Endodermal cell (in vitro differentiated cells): ENCODE measurements around the gene AKT3. TPM values are rescaled to one million over a fixed set of nuclear protein-coding genes. Genes with fewer than 3 reads are reported as not detected.

Source experiments
- DNase-seq: peaks from one replicate; pipeline ENCODE4 v3.0.0-alpha.2; 2017
- H3K27ac ChIP-seq: 2 replicates; pipeline ENCODE4 v1.5.1; 2013; ENCODE audit warnings: mild to moderate bottlenecking, low read depth, low read length, moderate library complexity
- H3K27me3 ChIP-seq: 2 replicates; pipeline ENCODE4 v1.6.1; 2013; ENCODE audit warnings: mild to moderate bottlenecking, low read length, moderate library complexity; ENCODE audit not compliant: insufficient read depth, control insufficient read depth, poor library complexity, severe bottlenecking
- H3K36me3 ChIP-seq: 2 replicates; pipeline ENCODE4 v1.7.0; 2013; ENCODE audit warnings: mild to moderate bottlenecking, low read length, moderate library complexity; ENCODE audit not compliant: control insufficient read depth, insufficient read depth
- H3K4me1 ChIP-seq: one replicate; pipeline ENCODE4 v1.7.0; 2013; ENCODE audit warnings: low read length; ENCODE audit not compliant: control insufficient read depth, insufficient read depth
- H3K4me3 ChIP-seq: 2 replicates; pipeline ENCODE4 v1.5.1; 2013; ENCODE audit warnings: mild to moderate bottlenecking, low read length, moderate library complexity
- H3K9ac ChIP-seq: 2 replicates; pipeline ENCODE4 v1.6.1; 2013; ENCODE audit warnings: mild to moderate bottlenecking, low read length, moderate library complexity; ENCODE audit not compliant: poor library complexity, severe bottlenecking; ENCODE audit errors: extremely low read depth
- H3K9me3 ChIP-seq: 2 replicates; pipeline ENCODE4 v1.6.1; 2013; ENCODE audit warnings: mild to moderate bottlenecking, low read length, moderate library complexity; ENCODE audit not compliant: control insufficient read depth
- H3K27ac Mint-ChIP-seq: 2 replicates; pipeline ENCODE4 v1.8.0; 2020; ENCODE audit warnings: mixed read lengths
- H3K27me3 Mint-ChIP-seq: 2 replicates; pipeline ENCODE4 v1.8.0; 2021; ENCODE audit warnings: mild to moderate bottlenecking, mixed read lengths; ENCODE audit not compliant: insufficient read depth
- H3K36me3 Mint-ChIP-seq: 2 replicates; pipeline ENCODE4 v1.8.0; 2020; ENCODE audit warnings: low read depth, mixed read lengths
- H3K4me1 Mint-ChIP-seq: 2 replicates; pipeline ENCODE4 v1.8.0; 2020; ENCODE audit warnings: mixed read lengths
- H3K4me3 Mint-ChIP-seq: 2 replicates; pipeline ENCODE4 v1.8.0; 2020; ENCODE audit warnings: mild to moderate bottlenecking, moderate library complexity, mixed read lengths
- H3K9me3 Mint-ChIP-seq: 2 replicates; pipeline ENCODE4 v1.8.0; 2020; ENCODE audit warnings: mild to moderate bottlenecking, mixed read lengths
- WGBS, 2 experiments: methylation state at CpG; one replicate each; pipeline versions ENCODE4 v1.1.5 to v1.1.7; 2013; ENCODE audit warnings: missing lambda C conversion rate in 2 of 2, mixed read lengths in 1 of 2; ENCODE audit not compliant: insufficient coverage in 1 of 2, insufficient read length in 1 of 2; 5-methylcytosine and 5-hydroxymethylcytosine counted together
- total RNA-seq, 2 donors: library from RNA; stranded (reverse); fragmentation: NEBNext Ultra II Directional in 1 of 2; extraction: Animal tissue kit (Norgen Biotek cat#: 25700) in 1 of 2; gene quantifications; 2 replicates in 1 of 2; 3 replicates in 1 of 2; pipeline ENCODE4 v1.2.1, GENCODE V29; 2021
- TF ChIP-seq, protein P1 (sequence below): fragments of 200-600 bp; sonication (generic); conservative IDR thresholded peaks from 2 replicates; pipeline ENCODE4 v1.5.0; 2021; ENCODE audit warnings: antibody characterized with exemption, mild to moderate bottlenecking

AKT3 gene
- total RNA-seq, 2 donors from 2014 or later, result 38.2 to 49.1 TPM

DNA sequence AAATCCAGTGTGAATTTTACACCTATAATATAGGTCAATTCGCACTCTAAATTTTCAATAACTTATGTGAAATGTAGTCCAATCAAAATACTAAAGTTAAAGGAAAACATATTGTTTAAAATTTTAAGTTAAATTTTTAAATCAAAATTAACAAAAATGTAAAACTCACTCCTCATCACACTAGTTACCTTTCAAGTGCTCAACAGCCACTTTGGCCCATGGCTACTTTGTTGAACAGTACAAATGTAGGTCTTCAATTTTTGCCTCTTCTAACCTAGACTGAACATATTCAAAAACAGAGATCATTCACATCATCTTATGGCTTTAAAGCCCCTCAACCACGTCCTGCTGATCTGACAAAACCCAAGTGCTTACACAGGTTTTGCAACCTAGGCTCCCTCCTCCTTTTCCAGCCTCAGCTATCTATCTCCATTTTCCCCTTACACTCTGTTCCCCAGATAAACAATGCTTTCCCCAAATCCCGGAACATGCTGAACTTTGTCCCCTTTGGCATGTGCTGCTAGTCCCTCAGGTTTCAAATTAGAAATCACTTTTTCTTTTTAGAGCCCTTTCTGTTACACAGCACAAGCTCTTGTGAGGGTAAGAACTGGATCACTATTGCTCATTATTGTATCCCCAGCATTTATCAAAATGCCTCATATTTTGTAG lies 110.6 kb downstream of the AKT3 start:
- TF ChIP-seq, protein P1, sequence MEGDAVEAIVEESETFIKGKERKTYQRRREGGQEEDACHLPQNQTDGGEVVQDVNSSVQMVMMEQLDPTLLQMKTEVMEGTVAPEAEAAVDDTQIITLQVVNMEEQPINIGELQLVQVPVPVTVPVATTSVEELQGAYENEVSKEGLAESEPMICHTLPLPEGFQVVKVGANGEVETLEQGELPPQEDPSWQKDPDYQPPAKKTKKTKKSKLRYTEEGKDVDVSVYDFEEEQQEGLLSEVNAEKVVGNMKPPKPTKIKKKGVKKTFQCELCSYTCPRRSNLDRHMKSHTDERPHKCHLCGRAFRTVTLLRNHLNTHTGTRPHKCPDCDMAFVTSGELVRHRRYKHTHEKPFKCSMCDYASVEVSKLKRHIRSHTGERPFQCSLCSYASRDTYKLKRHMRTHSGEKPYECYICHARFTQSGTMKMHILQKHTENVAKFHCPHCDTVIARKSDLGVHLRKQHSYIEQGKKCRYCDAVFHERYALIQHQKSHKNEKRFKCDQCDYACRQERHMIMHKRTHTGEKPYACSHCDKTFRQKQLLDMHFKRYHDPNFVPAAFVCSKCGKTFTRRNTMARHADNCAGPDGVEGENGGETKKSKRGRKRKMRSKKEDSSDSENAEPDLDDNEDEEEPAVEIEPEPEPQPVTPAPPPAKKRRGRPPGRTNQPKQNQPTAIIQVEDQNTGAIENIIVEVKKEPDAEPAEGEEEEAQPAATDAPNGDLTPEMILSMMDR, result no peak
- Mint-ChIP-seq H3K27me3 (no peaks in the 10 kb centered on the region), H3K4me1 (peaks cover 15% of the 10 kb centered on the region), H3K27ac (peak overlapping the region; percentile 27), H3K4me3 (no peak overlapping the region), H3K9me3 (peaks cover 7% of the 10 kb centered on the region), H3K36me3 (peaks cover 12% of the 10 kb centered on the region)
- H3K36me3 ChIP-seq, result no peaks in the 10 kb centered on the region
- WGBS, 2 experiments, result 29 to 72% methylated on average over 2 of the region's 3 CpGs
- no peak overlapping the region for H3K9ac ChIP-seq
- no peak for DNase-seq
- no peak overlapping the region for H3K4me3 ChIP-seq
- H3K4me1 ChIP-seq, result peaks cover 7% of the 10 kb centered on the region
- H3K27ac ChIP-seq, result peak overlapping the region; percentile 42
- peaks cover 4% of the 10 kb centered on the region for H3K9me3 ChIP-seq
- no peaks in the 10 kb centered on the region for H3K27me3 ChIP-seq

DNA sequence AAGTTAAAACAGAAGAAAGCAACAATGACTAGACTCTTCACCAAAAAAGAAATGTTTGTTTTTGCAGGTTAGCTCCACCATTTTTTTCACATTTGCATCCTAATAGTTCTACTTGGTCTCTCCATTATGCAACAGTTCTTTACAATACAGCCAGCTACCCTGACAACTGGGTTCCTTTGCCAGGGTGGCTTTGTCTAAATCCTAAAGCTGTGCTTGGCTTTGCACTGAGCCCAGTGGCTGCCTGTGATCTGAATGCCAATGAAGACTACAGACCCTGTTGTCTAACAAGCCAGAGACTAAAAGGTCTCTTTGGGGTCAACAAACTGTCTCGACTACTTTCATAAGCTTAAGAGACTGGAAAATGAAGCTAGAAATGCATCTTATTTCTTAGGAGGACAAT lies 112.0 kb downstream of the AKT3 start:
- Mint-ChIP-seq H3K9me3 (peaks cover 5% of the 10 kb centered on the region), H3K36me3 (peaks cover 11% of the 10 kb centered on the region), H3K4me3 (no peak overlapping the region), H3K4me1 (peaks cover 15% of the 10 kb centered on the region), H3K27me3 (no peaks in the 10 kb centered on the region), H3K27ac (no peak overlapping the region)
- DNase-seq, result no peak
- H3K4me3 ChIP-seq, result no peak overlapping the region
- H3K9ac ChIP-seq, result no peak overlapping the region
- 38 to 72% methylated on average over 1 of the region's 1 CpG for WGBS, 2 experiments
- peaks cover 3% of the 10 kb centered on the region for H3K9me3 ChIP-seq
- H3K27me3 ChIP-seq, result no peaks in the 10 kb centered on the region
- peak overlapping the region; percentile 90 for H3K27ac ChIP-seq
- TF ChIP-seq, protein P1, result no peak
- H3K4me1 ChIP-seq, result peaks cover 7% of the 10 kb centered on the region
- H3K36me3 ChIP-seq, result no peaks in the 10 kb centered on the region

DNA sequence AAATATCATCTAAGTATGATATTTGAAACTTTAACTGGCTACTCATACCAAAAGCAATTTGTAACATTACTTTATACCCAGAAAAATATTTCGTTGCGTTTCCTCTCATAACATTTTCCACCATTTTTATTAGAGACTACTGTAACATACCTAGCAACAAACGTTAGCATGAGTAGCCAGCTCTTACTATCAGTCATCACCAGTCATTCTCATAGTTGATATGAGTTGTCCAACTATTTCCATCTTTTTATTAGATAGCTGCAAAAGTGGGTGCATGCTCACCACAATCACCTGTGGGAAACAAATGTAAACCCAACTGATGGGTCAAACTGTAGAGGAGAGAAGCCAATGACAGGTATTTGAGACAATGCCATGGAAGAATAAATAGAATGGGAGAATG lies 114.6 kb downstream of the AKT3 start:
- Histone ChIP-seq H3K27me3 (no peaks in the 10 kb centered on the region), H3K36me3 (no peaks in the 10 kb centered on the region), H3K27ac (no peak overlapping the region), H3K4me1 (peaks cover 7% of the 10 kb centered on the region), H3K9me3 (peaks cover under 1% of the 10 kb centered on the region), H3K4me3 (no peak overlapping the region), H3K9ac (no peak overlapping the region)
- peaks cover 6% of the 10 kb centered on the region for H3K36me3 Mint-ChIP-seq
- H3K27me3 Mint-ChIP-seq, result no peaks in the 10 kb centered on the region
- no peak overlapping the region for H3K4me3 Mint-ChIP-seq
- H3K27ac Mint-ChIP-seq, result no peak overlapping the region
- TF ChIP-seq, protein P1, result no peak
- WGBS, 2 experiments, result 89 to 95% methylated on average over 2 to 3 of the region's 3 CpGs
- DNase-seq, result no peak
- H3K9me3 Mint-ChIP-seq, result peaks cover 2% of the 10 kb centered on the region
- H3K4me1 Mint-ChIP-seq, result peaks cover 15% of the 10 kb centered on the region
